ENCODE results near the gene OLFML2A.
A peak's percentile ranks its signal among the peaks of the same experiment; 100 is the strongest.

Gene OLFML2A

GRCh38 chr9:124849801-124850200 is 72.9 kb downstream of the OLFML2A start:
- Histone ChIP-seq H3K27ac (ENCODE audit: extremely low read depth, low read depth, low read length) (no peak overlapping the region), H3K36me3 (ENCODE audit: control insufficient read depth in 2 of 2, insufficient read depth in 1 of 2, low read length in 2 of 2) (no peaks in the 10 kb centered on the region), H3K9me3 (ENCODE audit: control insufficient read depth, insufficient read depth, low read depth, low read length) (no peaks in the 10 kb centered on the region), H3K4me3 (ENCODE audit: low read depth, low read length) (no peak overlapping the region), H3K4me1 (ENCODE audit: control insufficient read depth, insufficient read depth, low read length) (no peaks in the 10 kb centered on the region)
- TF ChIP-seq TRIM28 (IDR thresholded peaks at IDR 0.05; ENCODE audit: borderline replicate concordance, low read length): no peak
- TF ChIP-seq ZSCAN18 (tag by site-specific recombination; IDR thresholded peaks at IDR 0.05): no peak
- no peak for TF ChIP-seq ZNF585B (tag by site-specific recombination; IDR thresholded peaks at IDR 0.05)
- TF ChIP-seq, protein P1, sequence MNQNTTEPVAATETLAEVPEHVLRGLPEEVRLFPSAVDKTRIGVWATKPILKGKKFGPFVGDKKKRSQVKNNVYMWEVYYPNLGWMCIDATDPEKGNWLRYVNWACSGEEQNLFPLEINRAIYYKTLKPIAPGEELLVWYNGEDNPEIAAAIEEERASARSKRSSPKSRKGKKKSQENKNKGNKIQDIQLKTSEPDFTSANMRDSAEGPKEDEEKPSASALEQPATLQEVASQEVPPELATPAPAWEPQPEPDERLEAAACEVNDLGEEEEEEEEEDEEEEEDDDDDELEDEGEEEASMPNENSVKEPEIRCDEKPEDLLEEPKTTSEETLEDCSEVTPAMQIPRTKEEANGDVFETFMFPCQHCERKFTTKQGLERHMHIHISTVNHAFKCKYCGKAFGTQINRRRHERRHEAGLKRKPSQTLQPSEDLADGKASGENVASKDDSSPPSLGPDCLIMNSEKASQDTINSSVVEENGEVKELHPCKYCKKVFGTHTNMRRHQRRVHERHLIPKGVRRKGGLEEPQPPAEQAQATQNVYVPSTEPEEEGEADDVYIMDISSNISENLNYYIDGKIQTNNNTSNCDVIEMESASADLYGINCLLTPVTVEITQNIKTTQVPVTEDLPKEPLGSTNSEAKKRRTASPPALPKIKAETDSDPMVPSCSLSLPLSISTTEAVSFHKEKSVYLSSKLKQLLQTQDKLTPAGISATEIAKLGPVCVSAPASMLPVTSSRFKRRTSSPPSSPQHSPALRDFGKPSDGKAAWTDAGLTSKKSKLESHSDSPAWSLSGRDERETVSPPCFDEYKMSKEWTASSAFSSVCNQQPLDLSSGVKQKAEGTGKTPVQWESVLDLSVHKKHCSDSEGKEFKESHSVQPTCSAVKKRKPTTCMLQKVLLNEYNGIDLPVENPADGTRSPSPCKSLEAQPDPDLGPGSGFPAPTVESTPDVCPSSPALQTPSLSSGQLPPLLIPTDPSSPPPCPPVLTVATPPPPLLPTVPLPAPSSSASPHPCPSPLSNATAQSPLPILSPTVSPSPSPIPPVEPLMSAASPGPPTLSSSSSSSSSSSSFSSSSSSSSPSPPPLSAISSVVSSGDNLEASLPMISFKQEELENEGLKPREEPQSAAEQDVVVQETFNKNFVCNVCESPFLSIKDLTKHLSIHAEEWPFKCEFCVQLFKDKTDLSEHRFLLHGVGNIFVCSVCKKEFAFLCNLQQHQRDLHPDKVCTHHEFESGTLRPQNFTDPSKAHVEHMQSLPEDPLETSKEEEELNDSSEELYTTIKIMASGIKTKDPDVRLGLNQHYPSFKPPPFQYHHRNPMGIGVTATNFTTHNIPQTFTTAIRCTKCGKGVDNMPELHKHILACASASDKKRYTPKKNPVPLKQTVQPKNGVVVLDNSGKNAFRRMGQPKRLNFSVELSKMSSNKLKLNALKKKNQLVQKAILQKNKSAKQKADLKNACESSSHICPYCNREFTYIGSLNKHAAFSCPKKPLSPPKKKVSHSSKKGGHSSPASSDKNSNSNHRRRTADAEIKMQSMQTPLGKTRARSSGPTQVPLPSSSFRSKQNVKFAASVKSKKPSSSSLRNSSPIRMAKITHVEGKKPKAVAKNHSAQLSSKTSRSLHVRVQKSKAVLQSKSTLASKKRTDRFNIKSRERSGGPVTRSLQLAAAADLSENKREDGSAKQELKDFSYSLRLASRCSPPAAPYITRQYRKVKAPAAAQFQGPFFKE (tag by site-specific recombination; IDR thresholded peaks at IDR 0.05; ENCODE audit: borderline replicate concordance): no peak
- no peak for TF ChIP-seq KLF16 (tag by site-specific recombination; IDR thresholded peaks at IDR 0.05)
- TF ChIP-seq KLF1 (tag by site-specific recombination; IDR thresholded peaks at IDR 0.05): no peak
- POLR2A ChIA-PET: interaction anchor here (1.5 to 10.0 kb wide), 2 partner anchors 16 to 75 kb away, joined by 3 to 201 read pairs; partner anchors contain the start of genes NR6A1 and OLFML2A
- CTCF ChIA-PET: interaction anchor here (1.0 to 31.1 kb wide), 5 partner anchors 10 to 233 kb away, joined by 3 to 1257 read pairs (median 10); partner anchors contain the start of genes NR6A1 and OLFML2A

GRCh38 chr9:124852121-124852828 is 75.3 kb downstream of the OLFML2A start:
- Histone ChIP-seq H3K9me3 (ENCODE audit: control insufficient read depth, insufficient read depth, low read depth, low read length) (no peaks in the 10 kb centered on the region), H3K4me3 (ENCODE audit: low read depth, low read length) (no peak overlapping the region), H3K36me3 (ENCODE audit: control insufficient read depth in 2 of 2, insufficient read depth in 1 of 2, low read length in 2 of 2) (peaks cover 0 to 9% of the 10 kb centered on the region in 2 experiments; a peak in 1 of 3 replicates), H3K27ac (ENCODE audit: extremely low read depth, low read depth, low read length) (no peak overlapping the region), H3K4me1 (ENCODE audit: control insufficient read depth, insufficient read depth, low read length) (no peaks in the 10 kb centered on the region)
- peak; percentile 47 for TF ChIP-seq ZIC2 (tag by site-specific recombination; IDR thresholded peaks at IDR 0.05)
- TF ChIP-seq, protein P1 (tag by site-specific recombination; IDR thresholded peaks at IDR 0.05; ENCODE audit: borderline replicate concordance): no peak
- ChIA-PET POLR2A (interaction anchor here (0.8 to 10.0 kb wide), 8 partner anchors 9 to 78 kb away, joined by 3 to 201 read pairs (median 3); partner anchors contain the start of genes ARPC5L, NR6A1, OLFML2A and RPL35), CTCF (interaction anchor here (0.6 to 31.1 kb wide), 39 partner anchors 10 to 522 kb away, joined by 3 to 1257 read pairs (median 6); partner anchors contain the start of genes ARPC5L, NR6A1, OLFML2A and RPL35)

Measured in HEK293 (cell line).